Breast epithelium (tissue), 4 donors: ENCODE measurements around the gene BTBD1. TPM values are rescaled to one million over a fixed set of nuclear protein-coding genes. Genes with fewer than 3 reads are reported as not detected.

Source experiments
- DNase-seq, 2 donors: peaks; one replicate each; pipeline ENCODE4 v3.0.0-alpha.2; 2019; ENCODE audit warnings: low spot score in 2 of 2
- H3K27ac ChIP-seq, 2 donors: fragments of 200-600 bp; sonication (generic) in 1 of 2; one replicate each; pipeline ENCODE4 v1.5.1; 2016 to 2019; ENCODE audit warnings: mild to moderate bottlenecking in 1 of 2
- H3K27me3 ChIP-seq, 2 donors: fragments of 200-600 bp; sonication (generic) in 1 of 2; one replicate each; pipeline versions ENCODE4 v1.5.1 to v1.6.0; 2017 to 2019; ENCODE audit warnings: control low read depth in 1 of 2, mild to moderate bottlenecking in 1 of 2
- H3K36me3 ChIP-seq: fragments of 200-600 bp; one replicate; pipeline ENCODE4 v1.5.1; 2019
- H3K4me1 ChIP-seq, 2 donors: fragments of 200-600 bp; sonication (generic); one replicate each; pipeline ENCODE4 v1.5.1; 2016 to 2019; ENCODE audit warnings: control low read depth in 1 of 2
- H3K4me3 ChIP-seq, 3 donors: fragments of 200-600 bp; sonication (generic); 1 replicate in 2 of 3; 2 replicates in 1 of 3; pipeline ENCODE4 v1.5.1; 2016 to 2019; ENCODE audit warnings: mild to moderate bottlenecking in 3 of 3, moderate library complexity in 2 of 3
- H3K9me3 ChIP-seq, 2 donors: fragments of 200-600 bp; sonication (generic) in 1 of 2; one replicate each; pipeline ENCODE4 v1.5.1; 2016 to 2019; ENCODE audit warnings: control low read depth in 1 of 2
- POLR2A ChIP-seq: fragments of 450-650 bp; IDR thresholded peaks from one replicate; pipeline ENCODE4 v1.6.1; 2016; ENCODE audit warnings: antibody characterized with exemption, mild to moderate bottlenecking, moderate library complexity
- POLR2AphosphoS5 ChIP-seq, 3 donors: sonication (generic); formaldehyde crosslinking; IDR thresholded peaks; one replicate each; pipeline ENCODE4 v1.6.1; 2017; ENCODE audit warnings: antibody characterized with exemption in 3 of 3
- intact Hi-C: fragments of 100-400 bp; cut with DNase I; formaldehyde crosslinking; loops from one replicate; pipeline ENCODE4 v1.15.1; 2023; ENCODE audit warnings: low total_unique reads
- total RNA-seq, 3 donors: library from RNA; depleted of rRNA; stranded (reverse); fragments of >200 nt; gene quantifications; one replicate each; pipeline ENCODE4 v1.1.0, GENCODE V29; 2016
- TF ChIP-seq, protein P1 (sequence below), 3 donors: fragments of 450-650 bp; IDR thresholded peaks; one replicate each; pipeline ENCODE4 v1.5.1; 2016 to 2017; ENCODE audit warnings: antibody characterized with exemption in 3 of 3, mild to moderate bottlenecking in 3 of 3, moderate library complexity in 3 of 3

Gene BTBD1
- total RNA-seq, 3 donors from 2014 or later, result 71.1 to 88.8 (median 87.5) TPM

DNA sequence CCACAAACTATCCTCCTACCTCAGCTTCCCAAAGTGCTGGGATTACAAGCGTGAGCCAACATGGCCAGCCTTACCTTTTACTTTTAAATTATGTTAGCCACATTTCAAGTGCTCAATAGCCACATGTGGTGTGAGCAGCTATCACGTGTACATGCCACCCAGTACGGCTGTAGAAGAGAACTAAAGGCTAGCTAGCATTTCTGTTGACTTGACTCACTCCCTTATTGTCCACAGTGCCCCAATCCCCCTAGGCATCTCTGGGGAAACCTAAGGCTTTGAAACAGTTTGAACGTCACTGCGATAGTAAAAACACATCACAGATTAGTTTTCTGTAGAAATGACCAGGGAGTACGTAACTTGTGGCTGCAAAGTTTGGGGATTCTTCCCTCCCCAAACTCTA, 67.6 kb downstream of the BTBD1 start:
- Histone ChIP-seq H3K27me3 (no peaks in the 10 kb centered on the region), H3K4me3 (no peak overlapping the region), H3K4me1 (no peaks in the 10 kb centered on the region), H3K27ac (no peak overlapping the region), H3K9me3 (no peaks in the 10 kb centered on the region), H3K36me3 (no peaks in the 10 kb centered on the region)
- TF ChIP-seq POLR2AphosphoS5 (IDR thresholded peaks at IDR 0.05) (no peak), POLR2A (no peak)
- TF ChIP-seq, protein P1, sequence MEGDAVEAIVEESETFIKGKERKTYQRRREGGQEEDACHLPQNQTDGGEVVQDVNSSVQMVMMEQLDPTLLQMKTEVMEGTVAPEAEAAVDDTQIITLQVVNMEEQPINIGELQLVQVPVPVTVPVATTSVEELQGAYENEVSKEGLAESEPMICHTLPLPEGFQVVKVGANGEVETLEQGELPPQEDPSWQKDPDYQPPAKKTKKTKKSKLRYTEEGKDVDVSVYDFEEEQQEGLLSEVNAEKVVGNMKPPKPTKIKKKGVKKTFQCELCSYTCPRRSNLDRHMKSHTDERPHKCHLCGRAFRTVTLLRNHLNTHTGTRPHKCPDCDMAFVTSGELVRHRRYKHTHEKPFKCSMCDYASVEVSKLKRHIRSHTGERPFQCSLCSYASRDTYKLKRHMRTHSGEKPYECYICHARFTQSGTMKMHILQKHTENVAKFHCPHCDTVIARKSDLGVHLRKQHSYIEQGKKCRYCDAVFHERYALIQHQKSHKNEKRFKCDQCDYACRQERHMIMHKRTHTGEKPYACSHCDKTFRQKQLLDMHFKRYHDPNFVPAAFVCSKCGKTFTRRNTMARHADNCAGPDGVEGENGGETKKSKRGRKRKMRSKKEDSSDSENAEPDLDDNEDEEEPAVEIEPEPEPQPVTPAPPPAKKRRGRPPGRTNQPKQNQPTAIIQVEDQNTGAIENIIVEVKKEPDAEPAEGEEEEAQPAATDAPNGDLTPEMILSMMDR (IDR thresholded peaks at IDR 0.05), result no peak
- intact Hi-C loops, result no loop called here
- no peak for DNase-seq

DNA sequence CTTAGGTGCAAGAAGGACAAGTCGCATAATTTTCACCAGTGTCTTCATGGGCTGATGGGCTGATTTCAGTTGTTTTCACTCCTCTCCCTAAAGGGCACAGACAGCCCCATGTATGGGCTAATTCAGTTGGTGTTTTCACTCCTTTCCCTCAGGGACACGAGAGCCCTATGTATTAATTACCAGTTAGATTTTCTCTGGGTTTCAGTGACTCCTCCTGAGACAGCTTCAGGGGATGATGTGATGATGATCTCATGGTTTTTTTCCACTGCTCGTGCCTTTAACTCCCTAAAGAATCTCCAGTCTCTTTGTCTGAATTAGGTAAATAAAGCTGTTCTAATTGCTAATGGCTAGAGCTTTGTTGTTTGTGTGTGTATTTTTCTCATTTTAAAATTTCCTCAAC, 71.1 kb downstream of the BTBD1 start:
- Histone ChIP-seq H3K4me3 (no peak overlapping the region), H3K4me1 (no peaks in the 10 kb centered on the region), H3K27me3 (no peaks in the 10 kb centered on the region), H3K36me3 (no peaks in the 10 kb centered on the region), H3K27ac (no peak overlapping the region), H3K9me3 (no peaks in the 10 kb centered on the region)
- TF ChIP-seq, protein P1 (IDR thresholded peaks at IDR 0.05), result no peak
- TF ChIP-seq POLR2A (no peak), POLR2AphosphoS5 (IDR thresholded peaks at IDR 0.05) (no peak)
- intact Hi-C loops, result no loop called here
- DNase-seq, result no peak

DNA sequence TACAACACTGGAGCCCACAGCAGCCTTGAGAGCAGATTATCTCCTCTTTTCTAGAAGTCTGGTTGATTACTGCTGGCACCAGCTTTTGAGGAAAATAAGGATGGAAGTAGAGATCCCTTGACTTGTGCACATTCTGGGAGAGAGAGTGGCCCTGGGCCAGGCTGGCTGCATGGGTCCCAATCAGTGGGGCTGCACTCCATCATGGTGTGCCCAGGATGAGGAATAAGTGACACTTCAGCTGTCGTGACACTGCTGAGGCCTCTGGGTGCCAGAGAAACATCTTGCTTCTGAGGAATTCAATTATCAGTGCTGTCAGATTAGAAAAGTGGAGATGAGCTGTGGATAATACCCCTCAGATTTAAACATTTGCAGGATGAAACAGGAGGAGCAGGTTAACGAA, 72.0 kb downstream of the BTBD1 start:
- no peaks in the 10 kb centered on the region for H3K36me3 ChIP-seq
- H3K4me1 ChIP-seq, result no peaks in the 10 kb centered on the region
- no peak for DNase-seq
- TF ChIP-seq, protein P1 (IDR thresholded peaks at IDR 0.05), result no peak
- TF ChIP-seq POLR2AphosphoS5 (IDR thresholded peaks at IDR 0.05) (no peak), POLR2A (no peak)
- intact Hi-C loops, result no loop called here
- H3K9me3 ChIP-seq, result no peaks in the 10 kb centered on the region
- H3K27me3 ChIP-seq, result no peaks in the 10 kb centered on the region
- no peak overlapping the region for H3K27ac ChIP-seq
- H3K4me3 ChIP-seq, result no peak overlapping the region

DNA sequence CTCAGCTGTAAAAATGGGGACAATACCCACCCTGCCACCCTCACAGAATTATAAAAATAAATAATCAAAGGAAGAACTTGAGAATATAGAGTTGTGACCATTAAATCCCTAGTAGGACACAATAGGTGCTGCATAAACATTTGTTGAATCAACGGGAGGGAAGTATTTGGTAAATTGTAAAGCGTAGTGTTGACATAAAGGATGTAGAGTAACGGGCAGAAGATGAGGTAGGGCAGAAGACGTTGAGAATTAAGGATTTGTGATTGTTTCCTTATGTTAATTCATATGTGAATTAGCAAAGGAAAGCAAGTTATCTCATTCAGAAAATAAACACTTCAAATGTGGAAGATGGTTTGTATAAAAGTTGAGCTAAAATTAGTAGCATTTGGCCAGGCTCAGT, 73.9 kb downstream of the BTBD1 start:
- Histone ChIP-seq H3K27me3 (no peaks in the 10 kb centered on the region), H3K4me3 (no peak overlapping the region), H3K9me3 (no peaks in the 10 kb centered on the region), H3K36me3 (no peaks in the 10 kb centered on the region), H3K4me1 (no peaks in the 10 kb centered on the region), H3K27ac (no peak overlapping the region)
- no peak for TF ChIP-seq POLR2A
- TF ChIP-seq, protein P1 (IDR thresholded peaks at IDR 0.05), result no peak
- no peak for TF ChIP-seq POLR2AphosphoS5 (IDR thresholded peaks at IDR 0.05)
- no peak for DNase-seq
- intact Hi-C loops, result no loop called here

DNA sequence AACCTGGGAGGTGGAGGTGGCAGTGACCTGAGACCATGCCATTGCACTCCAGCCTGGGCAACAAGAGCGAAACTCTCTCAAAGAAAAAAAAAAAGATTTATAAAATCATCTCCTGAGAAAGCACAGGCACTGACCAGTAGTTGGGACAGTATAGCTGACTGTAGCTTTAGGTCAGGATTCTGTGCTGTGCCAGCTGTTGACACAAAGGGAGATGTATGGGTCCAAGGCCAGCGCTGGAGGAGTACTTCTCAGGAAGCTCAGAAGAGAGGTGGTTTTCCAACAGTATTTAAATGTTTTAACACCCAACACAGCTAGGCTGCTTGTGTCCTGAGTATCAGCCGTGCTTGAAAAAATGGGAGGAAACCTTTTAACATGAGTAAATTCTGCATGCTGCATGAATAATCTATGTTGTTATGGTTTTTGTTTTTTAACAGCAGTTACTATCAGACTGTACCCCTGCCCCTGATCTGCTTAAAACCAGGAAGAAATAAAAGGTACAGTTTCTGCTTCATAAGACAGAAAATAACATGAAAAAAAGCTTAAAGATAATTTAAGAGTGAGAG, 74.5 kb downstream of the BTBD1 start:
- no peak overlapping the region for H3K27ac ChIP-seq

More for the DNA sequence above, 74.5 kb downstream of the BTBD1 start:
- Histone ChIP-seq H3K9me3 (no peaks in the 10 kb centered on the region), H3K4me3 (no peak overlapping the region), H3K36me3 (no peaks in the 10 kb centered on the region), H3K27me3 (no peaks in the 10 kb centered on the region), H3K4me1 (no peaks in the 10 kb centered on the region)
- intact Hi-C loops, result no loop called here
- TF ChIP-seq, protein P1 (IDR thresholded peaks at IDR 0.05), result no peak
- TF ChIP-seq POLR2A (no peak), POLR2AphosphoS5 (IDR thresholded peaks at IDR 0.05) (no peak)
- no peak for DNase-seq
